Astrocyte of the hippocampus (primary cell): ENCODE results near the gene RCOR3.
"Not testable (repeated sequence)": the region's sequence is repeated elsewhere in the genome, so short reads cannot be mapped to it uniquely, and the experiment has no call there.

ENCODE experiments used
- DNase-seq: peaks from one replicate; pipeline ENCODE4 v3.0.0; 2011; ENCODE audit warnings: low read depth, low spot score

The RCOR3 gene

DNA sequence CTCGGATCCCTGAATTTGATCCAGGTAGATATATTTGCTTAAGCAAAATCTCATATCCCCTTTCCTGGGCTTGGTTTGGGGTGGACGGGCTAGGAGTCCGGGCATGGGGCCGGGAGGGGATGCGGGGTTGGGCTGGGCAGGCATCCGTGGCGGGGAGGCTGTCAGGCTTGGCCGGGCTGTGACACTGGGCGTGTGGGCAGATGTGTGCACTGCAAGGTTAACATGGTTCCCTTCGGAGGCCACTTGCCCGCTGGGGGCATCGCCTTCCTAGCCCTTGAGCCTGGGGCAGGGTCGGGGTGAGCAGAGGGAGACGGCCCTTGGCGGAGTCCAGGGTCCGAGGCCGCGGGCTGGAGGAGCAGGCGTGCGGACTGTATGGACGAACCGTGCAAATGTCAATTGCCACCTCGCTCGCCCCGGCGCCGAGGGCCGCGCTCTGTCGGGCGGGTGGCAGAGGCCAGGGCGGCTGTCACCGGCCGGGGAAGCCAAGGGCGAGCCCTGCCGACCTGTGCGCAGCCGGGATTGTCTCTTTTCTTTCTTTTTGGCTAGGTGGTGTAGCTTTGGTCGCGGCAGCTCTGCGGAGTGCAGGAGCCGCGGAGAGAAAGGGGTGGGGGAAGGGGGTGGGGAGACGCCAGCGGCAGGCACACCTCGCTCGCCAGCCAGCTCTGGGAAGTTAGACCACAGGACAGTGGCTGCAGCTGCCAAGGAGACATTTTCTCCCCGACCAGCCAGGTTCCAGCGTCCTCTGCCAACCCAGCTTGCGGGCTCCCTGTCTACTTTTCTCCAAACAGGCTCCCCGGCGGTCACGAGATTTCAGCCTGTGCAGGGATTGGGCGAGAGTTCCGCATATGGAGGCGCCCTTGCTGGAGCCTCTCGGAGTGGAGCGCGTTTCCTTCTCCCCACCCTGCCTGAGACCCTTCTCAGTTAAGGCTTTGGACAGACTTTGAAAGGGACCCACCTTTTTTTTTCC lies 1.3 kb downstream of the RCOR3 start:
- peak; percentile 92 for DNase-seq

DNA sequence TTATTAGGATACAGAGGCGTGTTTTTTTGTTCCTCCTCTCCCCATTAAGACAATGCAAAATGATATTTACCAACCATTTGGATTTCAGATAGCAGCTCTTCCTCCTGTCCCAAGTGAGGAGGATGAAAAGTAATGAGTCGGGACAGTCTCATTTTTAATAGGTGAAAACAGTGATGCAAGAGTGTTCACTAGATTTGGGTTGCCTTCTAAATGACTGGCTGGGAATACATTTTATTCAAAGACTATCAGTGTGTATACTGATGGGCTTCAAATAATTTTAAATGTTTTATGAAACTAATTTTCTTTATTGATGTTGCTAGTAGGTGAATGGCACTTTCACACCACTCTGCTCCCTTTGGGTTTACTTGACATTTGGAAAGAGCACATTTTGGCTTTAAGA lies 2.1 kb downstream of the RCOR3 start:
- DNase-seq: no peak

- not testable (repeated sequence) for DNase-seq
Observed at GRCh38 chr1:211263022-211263421, 3.9 kb downstream of the RCOR3 start.

- no peak for DNase-seq
Observed at GRCh38 chr1:211267204-211267857, 8.2 kb downstream of the RCOR3 start.

GRCh38 chr1:211279340-211279739 lies 20.2 kb downstream of the RCOR3 start:
- no peak for DNase-seq

GRCh38 chr1:211280910-211281309 lies 21.7 kb downstream of the RCOR3 start:
- no peak for DNase-seq

GRCh38 chr1:211281320-211282022 lies 22.3 kb downstream of the RCOR3 start:
- DNase-seq: peak; percentile 46

- no peak for DNase-seq
Observed at GRCh38 chr1:211282023-211282373, 22.8 kb downstream of the RCOR3 start.

GRCh38 chr1:211285196-211285595 lies 26.0 kb downstream of the RCOR3 start:
- DNase-seq: peak; percentile 7

DNA sequence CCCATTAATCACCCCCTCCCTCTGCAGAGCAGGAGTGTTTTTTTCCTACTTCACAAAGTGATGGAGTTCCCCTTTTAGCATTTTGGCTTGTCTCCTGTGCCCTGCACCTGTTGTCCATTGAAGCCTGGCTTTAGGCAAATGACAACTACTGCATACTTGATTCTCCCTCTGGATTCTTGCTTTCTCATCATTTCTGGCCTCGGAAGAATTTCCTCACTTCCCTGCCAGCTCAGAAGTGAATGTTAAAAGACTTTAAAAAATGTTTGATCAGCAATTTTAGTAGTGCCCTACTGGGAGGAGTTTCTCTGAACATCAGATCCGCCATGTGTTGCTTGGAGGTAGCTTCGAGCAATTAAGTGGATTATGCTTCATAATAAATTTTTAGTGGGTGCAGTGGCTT lies 28.1 kb downstream of the RCOR3 start:
- DNase-seq: no peak

- DNase-seq: no peak
Observed at GRCh38 chr1:211292411-211292810, 33.2 kb downstream of the RCOR3 start.

DNA sequence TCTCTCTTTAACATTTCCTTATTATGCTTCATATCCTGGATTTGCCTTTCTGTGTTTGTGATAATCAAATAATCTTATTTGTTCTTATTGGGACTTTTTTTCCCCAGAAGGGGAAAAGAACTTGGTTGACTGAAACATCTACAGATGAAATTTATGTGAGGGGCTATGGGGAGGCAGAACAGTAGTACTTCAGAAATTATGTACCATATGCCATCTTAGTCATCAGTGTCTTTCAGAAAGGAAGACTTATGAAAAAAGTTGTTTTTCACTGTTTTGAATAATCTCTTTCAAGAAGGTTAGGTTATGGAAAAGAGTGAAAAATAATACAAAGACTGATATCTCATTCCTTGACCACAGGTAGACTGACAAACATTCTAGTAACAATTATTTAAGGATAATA lies 37.2 kb downstream of the RCOR3 start:
- DNase-seq: no peak

DNA sequence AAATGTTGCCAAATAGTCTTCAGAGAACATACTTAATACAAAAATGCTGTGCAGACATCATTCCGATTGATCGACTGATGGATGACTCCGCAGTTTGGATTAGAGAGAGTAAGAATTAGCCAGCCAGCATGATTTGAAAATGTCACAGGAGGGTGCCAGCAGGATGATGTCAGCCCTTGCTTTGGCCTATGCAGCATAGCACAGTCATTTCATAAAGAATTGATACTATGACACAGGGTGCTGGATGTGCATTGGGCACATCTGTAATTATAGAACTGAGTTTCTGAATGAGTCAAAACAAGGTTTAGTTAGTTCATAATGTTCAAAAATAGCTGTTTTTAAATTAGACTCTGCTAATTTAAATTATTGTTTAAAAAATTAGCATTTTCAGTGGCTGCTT lies 45.9 kb downstream of the RCOR3 start:
- DNase-seq: peak; percentile 34

GRCh38 chr1:211309617-211310016 lies 50.5 kb downstream of the RCOR3 start:
- no peak for DNase-seq

- DNase-seq: no peak
Observed at GRCh38 chr1:211313392-211313791, 54.2 kb downstream of the RCOR3 start.

DNA sequence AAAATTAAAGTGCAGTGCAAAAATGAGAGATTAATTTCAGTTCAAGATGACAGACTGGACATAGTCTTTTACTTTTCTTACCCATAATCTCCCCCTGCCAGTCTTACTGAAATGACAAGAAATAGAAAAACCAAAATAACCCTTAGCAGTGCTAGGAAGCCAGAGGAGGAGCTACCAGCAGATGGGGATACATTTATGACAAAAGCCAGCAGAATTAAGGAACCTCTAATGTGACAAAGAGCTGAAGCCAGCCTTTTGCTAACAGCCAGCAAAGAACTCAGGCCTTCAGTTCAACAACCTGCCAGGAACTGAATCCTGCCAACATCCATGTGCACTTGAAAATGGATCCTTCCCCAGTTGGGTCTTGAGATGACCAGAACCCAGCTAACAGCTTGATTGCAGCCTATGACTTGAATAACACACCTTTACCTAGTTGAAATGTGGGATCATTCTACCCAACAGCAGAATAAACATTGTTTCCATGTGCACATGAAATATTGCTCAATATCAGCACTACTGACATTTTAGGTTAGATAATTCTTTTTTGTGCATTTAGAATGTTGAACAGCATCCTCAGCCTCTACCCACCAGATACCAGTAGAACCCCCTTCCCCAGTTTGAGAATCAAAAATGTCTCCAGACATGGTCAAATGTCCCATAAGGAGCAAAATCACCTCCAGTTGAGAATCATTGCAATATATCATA lies 59.6 kb downstream of the RCOR3 start:
- DNase-seq: no peak

GRCh38 chr1:211319892-211320291 lies 60.7 kb downstream of the RCOR3 start:
- DNase-seq: no peak

DNA sequence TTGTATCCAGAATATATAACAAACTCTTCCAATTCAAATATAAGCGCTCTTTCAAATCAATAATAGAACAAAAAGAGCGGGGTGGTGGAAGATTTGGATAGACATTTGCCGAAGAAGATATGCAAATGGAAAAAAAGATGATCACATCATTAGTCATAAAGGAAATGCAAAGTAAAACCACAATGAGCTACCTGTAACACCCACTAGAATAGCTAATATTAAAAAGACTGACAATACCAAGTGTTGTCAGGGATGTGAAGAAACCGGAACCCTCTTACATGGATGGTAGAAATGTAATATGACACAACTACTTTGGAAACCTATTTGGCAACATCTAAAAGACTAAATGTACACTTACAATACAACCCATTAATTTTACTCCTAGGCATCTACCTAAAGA lies 61.8 kb downstream of the RCOR3 start:
- no peak for DNase-seq

GRCh38 chr1:211321646-211322045 lies 62.5 kb downstream of the RCOR3 start:
- not testable (repeated sequence) for DNase-seq

DNA sequence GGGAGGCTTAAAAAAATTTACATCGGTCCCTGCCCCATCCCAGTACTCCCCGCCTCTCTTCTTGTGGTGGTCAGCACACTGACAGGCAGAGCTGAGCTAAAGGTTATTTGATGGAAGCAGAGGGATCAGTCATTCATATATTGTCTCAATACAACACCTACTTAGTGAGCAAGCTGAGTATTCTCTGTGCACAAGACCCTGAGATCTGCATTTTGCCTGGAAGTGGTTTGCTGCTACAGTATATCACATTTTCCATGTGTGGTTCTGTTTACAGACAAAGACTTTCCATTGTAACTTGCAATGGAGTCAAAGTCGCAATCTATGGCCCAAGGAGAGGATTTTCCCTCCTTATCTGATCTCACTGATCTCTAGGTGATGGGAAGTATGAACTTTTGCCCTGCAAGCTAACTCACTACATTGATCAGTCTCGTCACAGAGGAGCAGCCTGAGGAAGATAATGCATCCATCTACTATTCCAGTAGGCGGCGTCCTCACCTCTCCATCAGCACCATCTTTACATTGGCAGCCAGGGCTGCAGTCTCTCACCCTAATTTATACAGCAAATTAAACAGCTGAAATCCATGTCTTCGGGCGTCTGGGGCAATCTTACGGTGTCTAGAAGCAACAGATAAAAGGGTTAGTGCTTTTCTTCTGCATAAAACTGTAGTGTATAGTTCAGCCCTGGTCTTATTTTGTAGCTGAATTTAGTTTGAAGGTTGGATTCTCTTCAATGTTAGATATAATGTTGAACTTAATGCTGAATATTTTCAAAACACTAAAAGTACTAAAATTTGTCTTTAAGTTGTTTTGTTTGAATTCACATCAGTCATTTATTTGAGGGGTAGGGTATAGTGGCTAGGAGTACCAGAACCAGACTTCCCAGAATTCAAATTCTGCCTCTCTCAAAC lies 64.2 kb downstream of the RCOR3 start:
- peak; percentile 81 for DNase-seq
